Measurements from ENCODE around the gene MTERF4. TPM values are rescaled to one million over a fixed set of nuclear protein-coding genes. Genes with fewer than 3 reads are reported as not detected.

Gene MTERF4
- total and polyA plus RNA-seq, 2 of the 13 experiments (the other 11 are each of a cell fraction or from before 2014, with no cell fraction given) = 50.5 to 59.8 TPM

DNA sequence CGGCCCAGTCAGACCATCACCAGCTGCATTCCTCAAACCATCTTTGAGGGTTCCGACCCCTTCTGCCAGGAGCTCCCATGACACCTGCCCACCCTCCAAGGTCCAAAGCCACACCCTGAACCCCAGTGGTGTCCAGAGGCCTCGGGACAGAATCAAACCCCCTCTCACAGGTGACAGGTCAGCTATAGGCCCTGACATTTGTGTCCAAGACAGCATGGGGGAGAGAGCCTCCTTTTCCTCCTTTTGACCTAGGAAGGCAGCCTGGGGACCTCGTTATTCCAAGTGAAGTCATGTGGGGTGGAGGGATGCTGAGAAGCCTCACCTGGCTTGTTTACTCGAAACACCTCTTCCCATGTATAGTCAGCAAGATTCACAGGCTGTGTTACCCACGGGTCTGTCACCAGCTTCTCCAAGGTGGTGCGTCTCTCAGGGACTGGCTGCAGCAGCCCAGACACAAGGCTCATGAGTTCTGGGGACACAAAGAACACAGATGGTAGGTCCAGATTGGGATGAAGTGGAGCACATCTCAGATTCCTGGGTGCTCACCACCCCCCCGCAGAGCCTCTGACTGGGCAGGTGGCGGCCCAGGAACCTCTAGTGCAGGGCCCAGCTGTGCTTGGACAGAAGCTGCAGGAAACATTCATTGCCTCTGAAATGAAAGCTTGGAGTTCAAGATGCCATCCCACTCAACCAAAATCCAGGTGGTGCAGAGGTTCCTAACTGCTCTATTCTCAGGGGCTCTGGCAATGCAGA is 5.1 kb upstream of the MTERF4 start:
- H3K4me2 ChIP-seq (ENCODE audit: low read depth, low read length) = no peak overlapping the region
- ATAC-seq (no peak), DNase-seq (ENCODE audit: low spot score) (no peak), FAIRE-seq (no peak)
- no TSS peak for BruUV-seq (replicated peaks)
- no peak overlapping the region for H2AFZ ChIP-seq (ENCODE audit: low read length)
- no peaks in the 10 kb centered on the region; a peak in 1 of 5 replicates for H3K27me3 ChIP-seq (ENCODE audit: control insufficient read depth in 1 of 2, insufficient read depth in 2 of 2, low read length in 2 of 2)
- TF ChIP-seq NFRKB (IDR thresholded peaks at IDR 0.05) (no peak), ZNF468 (CRISPR knock-in tag; IDR thresholded peaks at IDR 0.05) (no peak), ARID2 (CRISPR knock-in tag; IDR thresholded peaks at IDR 0.05; ENCODE audit: borderline replicate concordance) (no peak), ZSCAN30 (CRISPR knock-in tag; IDR thresholded peaks at IDR 0.05) (no peak), ZNF143 (CRISPR knock-in tag; IDR thresholded peaks at IDR 0.05) (no peak), SMAD1 (CRISPR knock-in tag; IDR thresholded peaks at IDR 0.05; ENCODE audit: borderline replicate concordance, low read depth) (no peak), RARA (CRISPR knock-in tag; IDR thresholded peaks at IDR 0.05) (no peak), CENPX (CRISPR knock-in tag; IDR thresholded peaks at IDR 0.05) (no peak), KDM5A (IDR thresholded peaks at IDR 0.05; ENCODE audit: borderline replicate concordance, low read length) (no peak), CC2D1A (CRISPR knock-in tag; IDR thresholded peaks at IDR 0.05) (no peak), PAX8 (CRISPR knock-in tag; IDR thresholded peaks at IDR 0.05; ENCODE audit: borderline replicate concordance) (no peak), REXO4 (CRISPR knock-in tag; IDR thresholded peaks at IDR 0.05; ENCODE audit: borderline replicate concordance) (no peak), FOXC1 (CRISPR knock-in tag; IDR thresholded peaks at IDR 0.05; ENCODE audit: borderline replicate concordance) (no peak), MEF2D (CRISPR knock-in tag; IDR thresholded peaks at IDR 0.05) (no peak), PHF8 (CRISPR knock-in tag; IDR thresholded peaks at IDR 0.05) (no peak)
- TF ChIP-seq, protein P1, sequence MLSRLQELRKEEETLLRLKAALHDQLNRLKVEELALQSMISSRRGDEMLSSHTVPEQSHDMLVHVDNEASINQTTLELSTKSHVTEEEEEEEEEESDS (CRISPR knock-in tag; IDR thresholded peaks at IDR 0.05; ENCODE audit: borderline replicate concordance) = no peak
- TF ChIP-seq, protein P2, sequence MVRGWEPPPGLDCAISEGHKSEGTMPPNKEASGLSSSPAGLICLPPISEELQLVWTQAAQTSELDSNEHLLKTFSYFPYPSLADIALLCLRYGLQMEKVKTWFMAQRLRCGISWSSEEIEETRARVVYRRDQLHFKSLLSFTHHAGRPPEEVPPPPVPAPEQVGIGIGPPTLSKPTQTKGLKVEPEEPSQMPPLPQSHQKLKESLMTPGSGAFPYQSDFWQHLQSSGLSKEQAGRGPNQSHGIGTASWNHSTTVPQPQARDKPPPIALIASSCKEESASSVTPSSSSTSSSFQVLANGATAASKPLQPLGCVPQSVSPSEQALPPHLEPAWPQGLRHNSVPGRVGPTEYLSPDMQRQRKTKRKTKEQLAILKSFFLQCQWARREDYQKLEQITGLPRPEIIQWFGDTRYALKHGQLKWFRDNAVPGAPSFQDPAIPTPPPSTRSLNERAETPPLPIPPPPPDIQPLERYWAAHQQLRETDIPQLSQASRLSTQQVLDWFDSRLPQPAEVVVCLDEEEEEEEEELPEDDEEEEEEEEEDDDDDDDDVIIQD (CRISPR knock-in tag; IDR thresholded peaks at IDR 0.05; ENCODE audit: low read depth) = no peak
- TF ChIP-seq, protein P3, sequence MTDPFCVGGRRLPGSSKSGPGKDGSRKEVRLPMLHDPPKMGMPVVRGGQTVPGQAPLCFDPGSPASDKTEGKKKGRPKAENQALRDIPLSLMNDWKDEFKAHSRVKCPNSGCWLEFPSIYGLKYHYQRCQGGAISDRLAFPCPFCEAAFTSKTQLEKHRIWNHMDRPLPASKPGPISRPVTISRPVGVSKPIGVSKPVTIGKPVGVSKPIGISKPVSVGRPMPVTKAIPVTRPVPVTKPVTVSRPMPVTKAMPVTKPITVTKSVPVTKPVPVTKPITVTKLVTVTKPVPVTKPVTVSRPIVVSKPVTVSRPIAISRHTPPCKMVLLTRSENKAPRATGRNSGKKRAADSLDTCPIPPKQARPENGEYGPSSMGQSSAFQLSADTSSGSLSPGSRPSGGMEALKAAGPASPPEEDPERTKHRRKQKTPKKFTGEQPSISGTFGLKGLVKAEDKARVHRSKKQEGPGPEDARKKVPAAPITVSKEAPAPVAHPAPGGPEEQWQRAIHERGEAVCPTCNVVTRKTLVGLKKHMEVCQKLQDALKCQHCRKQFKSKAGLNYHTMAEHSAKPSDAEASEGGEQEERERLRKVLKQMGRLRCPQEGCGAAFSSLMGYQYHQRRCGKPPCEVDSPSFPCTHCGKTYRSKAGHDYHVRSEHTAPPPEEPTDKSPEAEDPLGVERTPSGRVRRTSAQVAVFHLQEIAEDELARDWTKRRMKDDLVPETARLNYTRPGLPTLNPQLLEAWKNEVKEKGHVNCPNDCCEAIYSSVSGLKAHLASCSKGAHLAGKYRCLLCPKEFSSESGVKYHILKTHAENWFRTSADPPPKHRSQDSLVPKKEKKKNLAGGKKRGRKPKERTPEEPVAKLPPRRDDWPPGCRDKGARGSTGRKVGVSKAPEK (CRISPR knock-in tag; IDR thresholded peaks at IDR 0.05; ENCODE audit: borderline replicate concordance) = no peak
- TF ChIP-seq, protein P4, sequence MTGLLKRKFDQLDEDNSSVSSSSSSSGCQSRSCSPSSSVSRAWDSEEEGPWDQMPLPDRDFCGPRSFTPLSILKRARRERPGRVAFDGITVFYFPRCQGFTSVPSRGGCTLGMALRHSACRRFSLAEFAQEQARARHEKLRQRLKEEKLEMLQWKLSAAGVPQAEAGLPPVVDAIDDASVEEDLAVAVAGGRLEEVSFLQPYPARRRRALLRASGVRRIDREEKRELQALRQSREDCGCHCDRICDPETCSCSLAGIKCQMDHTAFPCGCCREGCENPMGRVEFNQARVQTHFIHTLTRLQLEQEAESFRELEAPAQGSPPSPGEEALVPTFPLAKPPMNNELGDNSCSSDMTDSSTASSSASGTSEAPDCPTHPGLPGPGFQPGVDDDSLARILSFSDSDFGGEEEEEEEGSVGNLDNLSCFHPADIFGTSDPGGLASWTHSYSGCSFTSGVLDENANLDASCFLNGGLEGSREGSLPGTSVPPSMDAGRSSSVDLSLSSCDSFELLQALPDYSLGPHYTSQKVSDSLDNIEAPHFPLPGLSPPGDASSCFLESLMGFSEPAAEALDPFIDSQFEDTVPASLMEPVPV (CRISPR knock-in tag; IDR thresholded peaks at IDR 0.05) = no peak
- H3K36me3 ChIP-seq (replicated peaks in 1 of 2; ENCODE audit: control insufficient read depth in 1 of 2, insufficient read depth in 2 of 2, low read length in 2 of 2) = peaks cover 4 to 17% of the 10 kb centered on the region in 2 experiments; a peak in 2 of 5 replicates
- CTCF ChIA-PET (ENCODE audit: low intra/inter-chr PET ratio, low total read pairs) = no interaction called here
- WGBS (ENCODE audit: low lambda C conversion rate) = 93% methylated on average over 9 of the region's 9 CpGs
- intact Hi-C loops (cut with micrococcal nuclease; ENCODE audit: unreplicated experiment) (no loop called here), in situ Hi-C loops (cut with HindIII; ENCODE audit: extremely low pct_ligation_motif_present, low pct_unique_long_range_greater_than_20kb) (no loop called here)
- no peak overlapping the region for H3K27ac ChIP-seq (ENCODE audit: extremely low read length, insufficient read depth, low read length)
- H3K79me2 ChIP-seq (ENCODE audit: insufficient read depth, low read length) = peaks cover 9% of the 10 kb centered on the region
- H4K20me1 ChIP-seq (ENCODE audit: insufficient read depth, low read length) = no peaks in the 10 kb centered on the region
- no peak overlapping the region for H3K4me3 ChIP-seq (replicated peaks in 1 of 3; ENCODE audit: insufficient read depth in 1 of 3, low read depth in 2 of 3, low read length in 3 of 3)
- POLR2A ChIA-PET = no interaction called here
- peaks cover 14% of the 10 kb centered on the region for H3K4me1 ChIP-seq (ENCODE audit: insufficient read depth, low read length)
- H3K9me3 ChIP-seq (ENCODE audit: low read length) = no peaks in the 10 kb centered on the region
- H3K9ac ChIP-seq (ENCODE audit: insufficient read depth, low read depth, low read length) = no peak overlapping the region
